WTC11 (cell line): Measurements from ENCODE around the gene CAMK2B. TPM values are rescaled to one million over a fixed set of nuclear protein-coding genes. Genes with fewer than 3 reads are reported as not detected.

Experiments used
- ATAC-seq: fragments of 200-7000 bp; cut with Tn5 transposase; 2 replicates; pipeline ENCODE4 v1.10.0; 2021; ENCODE audit warnings: mild to moderate bottlenecking, moderate library complexity
- CTCF ChIA-PET: fragments of 300-600 bp; sonication (Branson Sonifier 250); formaldehyde crosslinking; loops from one replicate; lab custom pipeline; 2021; ENCODE audit warnings: antibody characterized with exemption; lab: Charles Lee
- POLR2A ChIA-PET: fragments of 350-600 bp; sonication (Branson Sonifier 250); formaldehyde crosslinking; loops from one replicate; lab custom pipeline; 2021; ENCODE audit warnings: antibody characterized with exemption; lab: Charles Lee
- DNase-seq: peaks from one replicate; pipeline ENCODE4 v3.0.0; 2021; ENCODE audit warnings: low spot score
- H3K27ac Mint-ChIP-seq: 2 replicates; pipeline ENCODE4 v1.8.0; 2021; ENCODE audit warnings: mixed read lengths
- H3K27me3 Mint-ChIP-seq: 2 replicates; pipeline ENCODE4 v1.8.0; 2021; ENCODE audit warnings: low read depth, mild to moderate bottlenecking, moderate library complexity, mixed read lengths
- H3K36me3 Mint-ChIP-seq: 2 replicates; pipeline ENCODE4 v1.8.0; 2021; ENCODE audit warnings: mixed read lengths
- H3K4me1 Mint-ChIP-seq: 2 replicates; pipeline ENCODE4 v1.8.0; 2022; ENCODE audit warnings: mixed read lengths
- H3K4me3 Mint-ChIP-seq: 2 replicates; pipeline ENCODE4 v1.8.0; 2021; ENCODE audit warnings: mild to moderate bottlenecking, moderate library complexity, mixed read lengths
- H3K9me3 Mint-ChIP-seq: 2 replicates; pipeline ENCODE4 v1.8.0; 2021; ENCODE audit warnings: mixed read lengths
- FOXJ3 ChIP-seq: sonication (generic); formaldehyde crosslinking; IDR thresholded peaks from 2 replicates; pipeline ENCODE4 v1.9.0; 2021; ENCODE audit warnings: missing genetic modification reagents, mild to moderate bottlenecking, borderline replicate concordance
- FOXP4 ChIP-seq: sonication (generic); formaldehyde crosslinking; IDR thresholded peaks from 2 replicates; pipeline ENCODE4 v1.8.0; 2022; ENCODE audit warnings: mild to moderate bottlenecking, missing genetic modification reagents
- GABPB1 ChIP-seq: sonication (generic); formaldehyde crosslinking; IDR thresholded peaks from 2 replicates; pipeline ENCODE4 v1.8.1; 2023; ENCODE audit warnings: mild to moderate bottlenecking, missing genetic modification reagents
- GRHL2 ChIP-seq: fragments of 250-450 bp; sonication (Bioruptor Pico); IDR thresholded peaks from 2 replicates; pipeline ENCODE4 v1.8.0; 2022; ENCODE audit warnings: mild to moderate bottlenecking, moderate library complexity; ENCODE audit not compliant: insufficient replicate concordance, severe bottlenecking
- NFE2L1 ChIP-seq: sonication (generic); formaldehyde crosslinking; IDR thresholded peaks from 2 replicates; pipeline ENCODE4 v1.8.1; 2023; ENCODE audit warnings: missing genetic modification reagents
- SMAD4 ChIP-seq: sonication (generic); formaldehyde crosslinking; IDR thresholded peaks from 2 replicates; pipeline ENCODE4 v1.8.0; 2022; ENCODE audit warnings: mild to moderate bottlenecking, missing genetic modification reagents
- ZNF138 ChIP-seq: sonication (generic); formaldehyde crosslinking; conservative IDR thresholded peaks from 2 replicates; pipeline ENCODE4 v1.8.1; 2022; ENCODE audit warnings: mild to moderate bottlenecking, moderate library complexity, missing genetic modification reagents
- total RNA-seq: library from RNA; stranded (reverse); gene quantifications from 3 replicates; pipeline ENCODE4 v1.2.3, GENCODE V29; 2021
- TF ChIP-seq, protein P1 (sequence below): sonication (generic); formaldehyde crosslinking; IDR thresholded peaks from 2 replicates; pipeline ENCODE4 v1.8.1; 2022; ENCODE audit warnings: missing genetic modification reagents, borderline replicate concordance
- TF ChIP-seq, protein P2 (sequence below): sonication (generic); formaldehyde crosslinking; IDR thresholded peaks from 2 replicates; pipeline ENCODE4 v1.8.1; 2023; ENCODE audit warnings: mild to moderate bottlenecking, missing genetic modification reagents
- TF ChIP-seq, protein P3 (sequence below): fragments of 200-600 bp; IDR thresholded peaks from 2 replicates; pipeline ENCODE4 v1.8.0; 2022; ENCODE audit warnings: antibody characterized with exemption
- TF ChIP-seq, protein P4 (sequence below): fragments of 250-450 bp; sonication (Bioruptor Pico); IDR thresholded peaks from 2 replicates; pipeline ENCODE4 v1.9.0; 2021; ENCODE audit warnings: mild to moderate bottlenecking, borderline replicate concordance

The CAMK2B gene
- total RNA-seq, 1 experiment from 2014 or later, result 0.44 TPM

GRCh38 chr7:44277391-44277790 is 48.0 kb downstream of the CAMK2B start:
- CTCF ChIA-PET, result no interaction called here

More at GRCh38 chr7:44277391-44277790, 48.0 kb downstream of the CAMK2B start:
- POLR2A ChIA-PET, result no interaction called here
- ATAC-seq, result no peak
- no peaks in the 10 kb centered on the region for H3K9me3 Mint-ChIP-seq
- H3K27me3 Mint-ChIP-seq, result peaks cover 18% of the 10 kb centered on the region
- TF ChIP-seq, protein P1, sequence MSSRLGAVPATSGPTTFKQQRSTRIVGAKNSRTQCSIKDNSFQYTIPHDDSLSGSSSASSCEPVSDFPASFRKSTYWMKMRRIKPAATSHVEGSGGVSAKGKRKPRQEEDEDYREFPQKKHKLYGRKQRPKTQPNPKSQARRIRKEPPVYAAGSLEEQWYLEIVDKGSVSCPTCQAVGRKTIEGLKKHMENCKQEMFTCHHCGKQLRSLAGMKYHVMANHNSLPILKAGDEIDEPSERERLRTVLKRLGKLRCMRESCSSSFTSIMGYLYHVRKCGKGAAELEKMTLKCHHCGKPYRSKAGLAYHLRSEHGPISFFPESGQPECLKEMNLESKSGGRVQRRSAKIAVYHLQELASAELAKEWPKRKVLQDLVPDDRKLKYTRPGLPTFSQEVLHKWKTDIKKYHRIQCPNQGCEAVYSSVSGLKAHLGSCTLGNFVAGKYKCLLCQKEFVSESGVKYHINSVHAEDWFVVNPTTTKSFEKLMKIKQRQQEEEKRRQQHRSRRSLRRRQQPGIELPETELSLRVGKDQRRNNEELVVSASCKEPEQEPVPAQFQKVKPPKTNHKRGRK (CRISPR knock-in tag), result no peak
- TF ChIP-seq, protein P2, sequence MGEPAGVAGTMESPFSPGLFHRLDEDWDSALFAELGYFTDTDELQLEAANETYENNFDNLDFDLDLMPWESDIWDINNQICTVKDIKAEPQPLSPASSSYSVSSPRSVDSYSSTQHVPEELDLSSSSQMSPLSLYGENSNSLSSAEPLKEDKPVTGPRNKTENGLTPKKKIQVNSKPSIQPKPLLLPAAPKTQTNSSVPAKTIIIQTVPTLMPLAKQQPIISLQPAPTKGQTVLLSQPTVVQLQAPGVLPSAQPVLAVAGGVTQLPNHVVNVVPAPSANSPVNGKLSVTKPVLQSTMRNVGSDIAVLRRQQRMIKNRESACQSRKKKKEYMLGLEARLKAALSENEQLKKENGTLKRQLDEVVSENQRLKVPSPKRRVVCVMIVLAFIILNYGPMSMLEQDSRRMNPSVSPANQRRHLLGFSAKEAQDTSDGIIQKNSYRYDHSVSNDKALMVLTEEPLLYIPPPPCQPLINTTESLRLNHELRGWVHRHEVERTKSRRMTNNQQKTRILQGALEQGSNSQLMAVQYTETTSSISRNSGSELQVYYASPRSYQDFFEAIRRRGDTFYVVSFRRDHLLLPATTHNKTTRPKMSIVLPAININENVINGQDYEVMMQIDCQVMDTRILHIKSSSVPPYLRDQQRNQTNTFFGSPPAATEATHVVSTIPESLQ, result no peak
- TF ChIP-seq, protein P3, sequence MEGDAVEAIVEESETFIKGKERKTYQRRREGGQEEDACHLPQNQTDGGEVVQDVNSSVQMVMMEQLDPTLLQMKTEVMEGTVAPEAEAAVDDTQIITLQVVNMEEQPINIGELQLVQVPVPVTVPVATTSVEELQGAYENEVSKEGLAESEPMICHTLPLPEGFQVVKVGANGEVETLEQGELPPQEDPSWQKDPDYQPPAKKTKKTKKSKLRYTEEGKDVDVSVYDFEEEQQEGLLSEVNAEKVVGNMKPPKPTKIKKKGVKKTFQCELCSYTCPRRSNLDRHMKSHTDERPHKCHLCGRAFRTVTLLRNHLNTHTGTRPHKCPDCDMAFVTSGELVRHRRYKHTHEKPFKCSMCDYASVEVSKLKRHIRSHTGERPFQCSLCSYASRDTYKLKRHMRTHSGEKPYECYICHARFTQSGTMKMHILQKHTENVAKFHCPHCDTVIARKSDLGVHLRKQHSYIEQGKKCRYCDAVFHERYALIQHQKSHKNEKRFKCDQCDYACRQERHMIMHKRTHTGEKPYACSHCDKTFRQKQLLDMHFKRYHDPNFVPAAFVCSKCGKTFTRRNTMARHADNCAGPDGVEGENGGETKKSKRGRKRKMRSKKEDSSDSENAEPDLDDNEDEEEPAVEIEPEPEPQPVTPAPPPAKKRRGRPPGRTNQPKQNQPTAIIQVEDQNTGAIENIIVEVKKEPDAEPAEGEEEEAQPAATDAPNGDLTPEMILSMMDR, result no peak
- TF ChIP-seq ZNF138 (CRISPR knock-in tag) (no peak), GRHL2 (no peak), NFE2L1 (no peak), FOXP4 (no peak), FOXJ3 (CRISPR knock-in tag) (no peak), SMAD4 (CRISPR knock-in tag) (no peak), GABPB1 (no peak)
- TF ChIP-seq, protein P4, sequence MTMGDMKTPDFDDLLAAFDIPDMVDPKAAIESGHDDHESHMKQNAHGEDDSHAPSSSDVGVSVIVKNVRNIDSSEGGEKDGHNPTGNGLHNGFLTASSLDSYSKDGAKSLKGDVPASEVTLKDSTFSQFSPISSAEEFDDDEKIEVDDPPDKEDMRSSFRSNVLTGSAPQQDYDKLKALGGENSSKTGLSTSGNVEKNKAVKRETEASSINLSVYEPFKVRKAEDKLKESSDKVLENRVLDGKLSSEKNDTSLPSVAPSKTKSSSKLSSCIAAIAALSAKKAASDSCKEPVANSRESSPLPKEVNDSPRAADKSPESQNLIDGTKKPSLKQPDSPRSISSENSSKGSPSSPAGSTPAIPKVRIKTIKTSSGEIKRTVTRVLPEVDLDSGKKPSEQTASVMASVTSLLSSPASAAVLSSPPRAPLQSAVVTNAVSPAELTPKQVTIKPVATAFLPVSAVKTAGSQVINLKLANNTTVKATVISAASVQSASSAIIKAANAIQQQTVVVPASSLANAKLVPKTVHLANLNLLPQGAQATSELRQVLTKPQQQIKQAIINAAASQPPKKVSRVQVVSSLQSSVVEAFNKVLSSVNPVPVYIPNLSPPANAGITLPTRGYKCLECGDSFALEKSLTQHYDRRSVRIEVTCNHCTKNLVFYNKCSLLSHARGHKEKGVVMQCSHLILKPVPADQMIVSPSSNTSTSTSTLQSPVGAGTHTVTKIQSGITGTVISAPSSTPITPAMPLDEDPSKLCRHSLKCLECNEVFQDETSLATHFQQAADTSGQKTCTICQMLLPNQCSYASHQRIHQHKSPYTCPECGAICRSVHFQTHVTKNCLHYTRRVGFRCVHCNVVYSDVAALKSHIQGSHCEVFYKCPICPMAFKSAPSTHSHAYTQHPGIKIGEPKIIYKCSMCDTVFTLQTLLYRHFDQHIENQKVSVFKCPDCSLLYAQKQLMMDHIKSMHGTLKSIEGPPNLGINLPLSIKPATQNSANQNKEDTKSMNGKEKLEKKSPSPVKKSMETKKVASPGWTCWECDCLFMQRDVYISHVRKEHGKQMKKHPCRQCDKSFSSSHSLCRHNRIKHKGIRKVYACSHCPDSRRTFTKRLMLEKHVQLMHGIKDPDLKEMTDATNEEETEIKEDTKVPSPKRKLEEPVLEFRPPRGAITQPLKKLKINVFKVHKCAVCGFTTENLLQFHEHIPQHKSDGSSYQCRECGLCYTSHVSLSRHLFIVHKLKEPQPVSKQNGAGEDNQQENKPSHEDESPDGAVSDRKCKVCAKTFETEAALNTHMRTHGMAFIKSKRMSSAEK (CRISPR knock-in tag), result no peak
- TF ChIP-seq, all 79 proteins: peak for 0
- Mint-ChIP-seq H3K4me3 (no peak overlapping the region), H3K27ac (no peak overlapping the region), H3K4me1 (peaks cover 3% of the 10 kb centered on the region; the same call in 1 of the 2 replicates), H3K36me3 (no peaks in the 10 kb centered on the region)
- no peak for DNase-seq
